ENCODE results near the gene DHRS3.

GRCh38 chr1:12598974-12599373 is 19.0 kb downstream of the DHRS3 start:
- TF ChIP-seq ZNF219 (CRISPR knock-in tag; IDR thresholded peaks at IDR 0.05; ENCODE audit: borderline replicate concordance) (no peak), E2F1 (CRISPR knock-in tag; IDR thresholded peaks at IDR 0.05) (no peak), ATF2 (CRISPR knock-in tag; IDR thresholded peaks at IDR 0.05; ENCODE audit: borderline replicate concordance, low read depth) (no peak), HMGXB4 (CRISPR knock-in tag; IDR thresholded peaks at IDR 0.05) (no peak), TCF7 (CRISPR knock-in tag; IDR thresholded peaks at IDR 0.05; ENCODE audit: low read depth) (no peak), ZBTB21 (CRISPR knock-in tag; IDR thresholded peaks at IDR 0.05; ENCODE audit: borderline replicate concordance) (no peak)
- TF ChIP-seq, protein P1, sequence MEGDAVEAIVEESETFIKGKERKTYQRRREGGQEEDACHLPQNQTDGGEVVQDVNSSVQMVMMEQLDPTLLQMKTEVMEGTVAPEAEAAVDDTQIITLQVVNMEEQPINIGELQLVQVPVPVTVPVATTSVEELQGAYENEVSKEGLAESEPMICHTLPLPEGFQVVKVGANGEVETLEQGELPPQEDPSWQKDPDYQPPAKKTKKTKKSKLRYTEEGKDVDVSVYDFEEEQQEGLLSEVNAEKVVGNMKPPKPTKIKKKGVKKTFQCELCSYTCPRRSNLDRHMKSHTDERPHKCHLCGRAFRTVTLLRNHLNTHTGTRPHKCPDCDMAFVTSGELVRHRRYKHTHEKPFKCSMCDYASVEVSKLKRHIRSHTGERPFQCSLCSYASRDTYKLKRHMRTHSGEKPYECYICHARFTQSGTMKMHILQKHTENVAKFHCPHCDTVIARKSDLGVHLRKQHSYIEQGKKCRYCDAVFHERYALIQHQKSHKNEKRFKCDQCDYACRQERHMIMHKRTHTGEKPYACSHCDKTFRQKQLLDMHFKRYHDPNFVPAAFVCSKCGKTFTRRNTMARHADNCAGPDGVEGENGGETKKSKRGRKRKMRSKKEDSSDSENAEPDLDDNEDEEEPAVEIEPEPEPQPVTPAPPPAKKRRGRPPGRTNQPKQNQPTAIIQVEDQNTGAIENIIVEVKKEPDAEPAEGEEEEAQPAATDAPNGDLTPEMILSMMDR (IDR thresholded peaks at IDR 0.05): no peak
- TF ChIP-seq, protein P2, sequence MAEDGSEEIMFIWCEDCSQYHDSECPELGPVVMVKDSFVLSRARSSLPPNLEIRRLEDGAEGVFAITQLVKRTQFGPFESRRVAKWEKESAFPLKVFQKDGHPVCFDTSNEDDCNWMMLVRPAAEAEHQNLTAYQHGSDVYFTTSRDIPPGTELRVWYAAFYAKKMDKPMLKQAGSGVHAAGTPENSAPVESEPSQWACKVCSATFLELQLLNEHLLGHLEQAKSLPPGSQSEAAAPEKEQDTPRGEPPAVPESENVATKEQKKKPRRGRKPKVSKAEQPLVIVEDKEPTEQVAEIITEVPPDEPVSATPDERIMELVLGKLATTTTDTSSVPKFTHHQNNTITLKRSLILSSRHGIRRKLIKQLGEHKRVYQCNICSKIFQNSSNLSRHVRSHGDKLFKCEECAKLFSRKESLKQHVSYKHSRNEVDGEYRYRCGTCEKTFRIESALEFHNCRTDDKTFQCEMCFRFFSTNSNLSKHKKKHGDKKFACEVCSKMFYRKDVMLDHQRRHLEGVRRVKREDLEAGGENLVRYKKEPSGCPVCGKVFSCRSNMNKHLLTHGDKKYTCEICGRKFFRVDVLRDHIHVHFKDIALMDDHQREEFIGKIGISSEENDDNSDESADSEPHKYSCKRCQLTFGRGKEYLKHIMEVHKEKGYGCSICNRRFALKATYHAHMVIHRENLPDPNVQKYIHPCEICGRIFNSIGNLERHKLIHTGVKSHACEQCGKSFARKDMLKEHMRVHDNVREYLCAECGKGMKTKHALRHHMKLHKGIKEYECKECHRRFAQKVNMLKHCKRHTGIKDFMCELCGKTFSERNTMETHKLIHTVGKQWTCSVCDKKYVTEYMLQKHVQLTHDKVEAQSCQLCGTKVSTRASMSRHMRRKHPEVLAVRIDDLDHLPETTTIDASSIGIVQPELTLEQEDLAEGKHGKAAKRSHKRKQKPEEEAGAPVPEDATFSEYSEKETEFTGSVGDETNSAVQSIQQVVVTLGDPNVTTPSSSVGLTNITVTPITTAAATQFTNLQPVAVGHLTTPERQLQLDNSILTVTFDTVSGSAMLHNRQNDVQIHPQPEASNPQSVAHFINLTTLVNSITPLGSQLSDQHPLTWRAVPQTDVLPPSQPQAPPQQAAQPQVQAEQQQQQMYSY (CRISPR knock-in tag; IDR thresholded peaks at IDR 0.05): no peak

Data from WTC11 (cell line).